ENCODE measurements around the gene RHO.
"Not testable (repeated sequence)": the region's sequence is repeated elsewhere in the genome, so short reads cannot be mapped to it uniquely, and the experiment has no call there.

RHO gene

DNA sequence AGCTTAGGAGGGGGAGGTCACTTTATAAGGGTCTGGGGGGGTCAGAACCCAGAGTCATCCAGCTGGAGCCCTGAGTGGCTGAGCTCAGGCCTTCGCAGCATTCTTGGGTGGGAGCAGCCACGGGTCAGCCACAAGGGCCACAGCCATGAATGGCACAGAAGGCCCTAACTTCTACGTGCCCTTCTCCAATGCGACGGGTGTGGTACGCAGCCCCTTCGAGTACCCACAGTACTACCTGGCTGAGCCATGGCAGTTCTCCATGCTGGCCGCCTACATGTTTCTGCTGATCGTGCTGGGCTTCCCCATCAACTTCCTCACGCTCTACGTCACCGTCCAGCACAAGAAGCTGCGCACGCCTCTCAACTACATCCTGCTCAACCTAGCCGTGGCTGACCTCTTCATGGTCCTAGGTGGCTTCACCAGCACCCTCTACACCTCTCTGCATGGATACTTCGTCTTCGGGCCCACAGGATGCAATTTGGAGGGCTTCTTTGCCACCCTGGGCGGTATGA is at the start of gene RHO:
RHO (plus strand) TSS at position 51 of the 512 bp plus-strand sequence; CDS start at position 146, 95 bp downstream.
- TF ChIP-seq, protein P1, sequence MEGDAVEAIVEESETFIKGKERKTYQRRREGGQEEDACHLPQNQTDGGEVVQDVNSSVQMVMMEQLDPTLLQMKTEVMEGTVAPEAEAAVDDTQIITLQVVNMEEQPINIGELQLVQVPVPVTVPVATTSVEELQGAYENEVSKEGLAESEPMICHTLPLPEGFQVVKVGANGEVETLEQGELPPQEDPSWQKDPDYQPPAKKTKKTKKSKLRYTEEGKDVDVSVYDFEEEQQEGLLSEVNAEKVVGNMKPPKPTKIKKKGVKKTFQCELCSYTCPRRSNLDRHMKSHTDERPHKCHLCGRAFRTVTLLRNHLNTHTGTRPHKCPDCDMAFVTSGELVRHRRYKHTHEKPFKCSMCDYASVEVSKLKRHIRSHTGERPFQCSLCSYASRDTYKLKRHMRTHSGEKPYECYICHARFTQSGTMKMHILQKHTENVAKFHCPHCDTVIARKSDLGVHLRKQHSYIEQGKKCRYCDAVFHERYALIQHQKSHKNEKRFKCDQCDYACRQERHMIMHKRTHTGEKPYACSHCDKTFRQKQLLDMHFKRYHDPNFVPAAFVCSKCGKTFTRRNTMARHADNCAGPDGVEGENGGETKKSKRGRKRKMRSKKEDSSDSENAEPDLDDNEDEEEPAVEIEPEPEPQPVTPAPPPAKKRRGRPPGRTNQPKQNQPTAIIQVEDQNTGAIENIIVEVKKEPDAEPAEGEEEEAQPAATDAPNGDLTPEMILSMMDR (conservative IDR thresholded peaks at IDR 0.05; ENCODE audit: low read depth, low read length): no peak
- no peak for DNase-seq (ENCODE audit: low read depth)
- H3K4me3 ChIP-seq (ENCODE audit: low read depth, low read length): no peak within 1 kb of the TSS

DNA sequence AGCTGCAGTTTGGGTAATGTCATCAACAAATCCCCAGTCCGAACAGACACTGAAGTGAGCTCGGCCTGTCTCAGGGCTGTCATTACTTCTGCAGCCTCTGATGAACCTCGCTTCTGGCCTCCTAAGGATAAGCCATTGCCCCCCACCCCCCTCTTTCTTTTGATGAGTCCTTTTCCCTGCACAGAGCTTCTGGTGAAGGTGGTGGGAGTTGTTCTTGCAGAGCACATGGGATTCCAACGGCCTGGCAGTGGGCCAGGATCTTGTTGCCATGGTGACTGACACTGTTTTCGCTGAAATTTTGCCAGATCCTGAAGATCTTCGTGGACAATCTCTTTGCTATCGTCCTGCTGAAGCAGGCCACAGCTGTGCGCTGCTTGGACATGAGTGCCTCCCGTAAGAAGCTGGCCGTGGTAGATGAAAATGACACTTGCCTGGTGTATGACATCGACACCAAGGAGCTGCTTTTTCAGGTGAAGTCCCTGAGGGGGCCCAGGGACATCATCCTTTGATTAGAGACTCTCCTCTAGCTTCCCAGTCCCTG is 47.1 kb upstream of the RHO start:
- not testable (repeated sequence) for H3K4me3 ChIP-seq (ENCODE audit: low read depth, low read length)
- peak; percentile 81 for DNase-seq (ENCODE audit: low read depth)

DNA sequence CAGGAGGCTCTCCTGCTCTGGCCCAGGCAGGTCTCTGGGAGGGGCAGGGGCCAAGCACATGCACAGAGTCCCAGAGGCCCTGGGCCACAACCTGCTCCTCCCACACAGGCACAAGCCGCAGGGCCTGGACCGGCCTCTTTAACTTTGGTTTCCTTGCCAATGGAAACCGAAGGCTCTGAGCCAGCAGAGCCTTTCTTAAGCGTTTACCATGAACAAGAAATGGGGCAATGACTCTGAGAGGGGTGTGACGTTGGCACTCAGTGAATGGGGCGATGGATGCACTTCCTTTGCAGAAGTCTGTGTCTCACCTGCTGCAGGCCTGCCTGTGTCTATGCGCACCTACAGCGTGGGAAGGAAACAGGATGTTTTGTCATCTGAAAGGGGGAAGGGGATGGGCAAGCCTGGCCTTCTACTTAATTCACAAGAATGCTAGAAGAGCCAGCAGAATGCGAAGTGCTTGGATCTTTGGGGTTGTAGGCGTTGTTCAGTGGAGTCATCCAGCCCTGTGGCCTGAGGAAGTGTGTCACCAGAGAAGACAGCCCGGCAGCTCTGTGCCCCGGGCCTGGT is 46.6 kb upstream of the RHO start:
- DNase-seq (ENCODE audit: low read depth): peak; percentile 23
- no peak overlapping the region for H3K4me3 ChIP-seq (ENCODE audit: low read depth, low read length)
- TF ChIP-seq, protein P1 (conservative IDR thresholded peaks at IDR 0.05; ENCODE audit: low read depth, low read length): no peak

DNA sequence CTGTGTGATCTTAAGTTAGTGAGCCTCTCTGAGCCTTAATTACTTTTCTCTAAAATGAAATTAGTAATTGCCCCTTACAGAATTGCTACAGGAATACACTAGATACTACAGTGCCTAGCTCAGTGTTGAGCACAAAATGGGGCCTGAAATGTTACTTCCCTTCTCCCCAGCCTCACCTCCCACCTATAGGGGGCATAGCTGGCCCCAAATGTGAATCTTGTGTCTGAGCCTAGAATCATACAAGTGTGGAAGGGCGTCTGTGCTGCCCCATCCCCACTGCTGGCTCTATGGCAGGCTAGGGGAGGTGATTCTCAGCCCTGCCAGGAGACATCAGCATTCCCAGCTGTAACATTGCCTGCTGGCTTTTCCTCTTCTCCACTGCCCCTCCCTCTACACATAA is 45.7 kb upstream of the RHO start:
- no peak for DNase-seq (ENCODE audit: low read depth)
- TF ChIP-seq, protein P1 (conservative IDR thresholded peaks at IDR 0.05; ENCODE audit: low read depth, low read length): peak; percentile 29
- no peak overlapping the region for H3K4me3 ChIP-seq (ENCODE audit: low read depth, low read length)

DNA sequence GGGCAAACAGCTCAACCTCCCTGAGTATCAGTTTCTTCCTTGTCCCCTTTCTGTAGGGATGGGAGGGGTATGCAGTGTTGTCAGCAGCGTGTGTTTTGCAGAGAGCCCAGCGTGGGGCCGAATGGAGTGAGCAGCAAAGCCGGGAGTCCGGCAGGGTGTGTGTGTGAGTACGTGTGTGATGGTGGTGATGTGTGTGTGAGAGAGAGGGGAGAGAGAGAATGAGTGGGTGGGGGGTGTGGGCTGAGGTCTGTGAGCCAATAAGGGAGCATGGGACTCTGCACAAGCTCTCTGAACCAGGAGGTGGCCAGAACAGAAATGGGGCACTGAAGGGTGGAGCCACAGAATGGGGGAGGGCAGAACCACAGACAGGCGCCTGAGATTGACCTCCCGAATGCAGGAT is 44.6 kb upstream of the RHO start:
- TF ChIP-seq, protein P1 (conservative IDR thresholded peaks at IDR 0.05; ENCODE audit: low read depth, low read length): no peak
- no peak for DNase-seq (ENCODE audit: low read depth)
- H3K4me3 ChIP-seq (ENCODE audit: low read depth, low read length): no peak overlapping the region

DNA sequence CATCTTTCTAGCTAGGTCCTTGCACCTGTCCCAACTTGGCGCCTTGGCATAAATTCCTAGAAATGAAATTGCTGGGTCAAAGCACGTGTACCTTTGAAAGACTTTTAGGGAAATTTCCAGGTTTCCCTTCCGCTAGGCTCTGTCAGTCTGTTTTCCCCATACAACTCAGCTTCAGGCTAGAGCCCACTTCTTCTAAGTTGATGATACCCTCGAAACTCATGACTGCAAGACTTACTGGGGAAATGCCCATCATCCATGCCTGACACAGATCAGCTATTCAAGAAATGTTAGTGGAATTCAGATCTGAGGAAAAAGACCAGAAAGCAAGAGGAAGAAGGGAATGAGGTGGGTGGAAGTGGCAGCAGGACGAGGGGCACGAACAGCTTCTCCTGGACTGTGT is 43.3 kb upstream of the RHO start:
- DNase-seq (ENCODE audit: low read depth); H3K4me3 ChIP-seq (ENCODE audit: low read depth, low read length): not testable (repeated sequence)

DNA sequence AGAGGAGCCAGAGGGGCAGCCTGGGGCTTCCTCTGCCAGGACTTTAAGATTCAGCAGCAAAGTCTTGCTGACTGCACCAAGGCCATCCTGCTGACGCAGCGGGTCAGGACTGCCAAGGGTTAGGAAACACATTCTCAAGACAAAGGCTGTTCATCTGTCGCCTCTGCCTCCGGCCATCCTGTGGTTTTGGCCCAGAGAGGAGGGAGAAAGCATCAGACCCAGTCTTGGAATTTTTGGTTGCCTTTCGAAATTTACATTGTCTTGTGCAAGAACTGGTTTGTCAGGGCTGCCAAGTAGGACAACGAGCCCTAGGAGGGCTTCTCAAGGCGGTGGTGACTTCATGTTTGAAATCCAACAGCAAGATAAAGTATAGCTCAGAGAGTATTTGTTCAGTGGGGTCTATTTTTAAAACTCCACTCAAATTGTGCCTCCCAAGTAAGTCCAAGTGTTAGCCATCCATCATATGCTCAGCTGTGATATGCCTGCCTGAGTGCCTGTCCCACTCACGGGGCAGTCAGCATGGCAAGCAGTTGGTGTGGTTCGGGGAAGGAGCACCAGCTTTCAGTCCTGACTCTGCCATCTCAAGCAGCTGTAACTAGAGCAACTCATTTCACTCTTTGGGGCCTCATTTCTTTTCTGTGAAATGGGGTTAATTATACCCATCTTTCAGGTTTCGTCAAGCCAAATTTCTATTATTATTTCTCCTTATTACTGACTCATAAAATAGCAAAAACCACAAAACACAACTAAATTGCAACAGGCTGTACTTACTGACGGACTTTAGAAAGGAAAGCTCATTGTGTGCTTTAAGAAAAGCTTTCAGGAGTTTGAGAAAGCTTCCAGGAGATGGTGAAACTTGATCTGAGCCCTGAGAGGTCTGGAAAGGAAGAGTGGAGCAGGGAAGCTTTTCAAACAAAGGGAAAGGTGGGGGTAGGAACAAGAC is 42.4 kb upstream of the RHO start:
- DNase-seq (ENCODE audit: low read depth): peak; percentile 98
- peak overlapping the region; percentile 23 for H3K4me3 ChIP-seq (ENCODE audit: low read depth, low read length)
- TF ChIP-seq, protein P1 (conservative IDR thresholded peaks at IDR 0.05; ENCODE audit: low read depth, low read length): no peak

Measured in choroid plexus epithelial cell (primary cell).